ENCODE results near the gene TNNT3. TPM values are rescaled to one million over a fixed set of nuclear protein-coding genes. Genes with fewer than 3 reads are reported as not detected.

The TNNT3 gene
- total and polyA plus RNA-seq, 8 donors, result 1.7 to 4.4 (median 2.5) TPM

DNA sequence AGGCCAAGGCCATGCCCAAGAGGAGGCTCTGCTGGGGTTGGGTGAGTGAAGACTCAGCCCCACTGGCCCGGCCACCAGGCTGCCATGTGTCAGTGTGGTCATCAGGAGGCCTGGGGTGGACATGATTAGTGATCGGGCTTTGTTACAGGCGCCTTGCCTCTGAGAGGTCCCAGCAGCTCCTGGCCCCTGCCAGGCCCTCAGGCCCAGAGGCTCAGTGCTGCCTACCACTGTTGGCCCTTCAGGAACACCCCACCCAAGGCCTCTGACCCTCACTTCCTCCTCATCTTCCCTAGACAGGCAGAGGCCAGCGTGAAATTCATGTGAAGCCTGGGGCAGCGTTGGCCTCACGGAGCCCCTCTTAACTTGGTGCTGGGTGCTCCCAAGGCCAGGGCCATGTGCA lies 29.8 kb downstream of the TNNT3 start:
- DNase-seq, result no peak

DNA sequence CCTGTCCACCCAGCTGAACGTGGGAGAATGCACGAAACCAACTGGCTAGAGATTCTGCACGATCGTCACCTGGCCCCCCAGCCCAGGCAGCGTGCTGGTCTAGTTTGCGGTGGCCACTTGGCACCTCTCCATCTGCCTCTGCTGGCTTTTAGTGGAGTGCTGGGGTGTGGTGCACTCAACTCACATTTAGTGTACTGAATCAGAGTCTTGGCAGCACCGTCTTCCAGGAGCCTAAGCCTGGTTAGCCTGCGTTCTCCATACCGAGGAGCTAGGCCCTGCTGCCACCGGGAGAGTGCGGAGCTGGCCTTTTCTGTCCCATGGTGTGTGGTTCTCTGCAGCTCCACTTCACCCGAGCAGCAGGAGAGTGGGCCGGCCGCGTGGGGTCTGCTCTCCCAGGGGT lies 30.4 kb downstream of the TNNT3 start:
- TF ChIP-seq, protein P1, sequence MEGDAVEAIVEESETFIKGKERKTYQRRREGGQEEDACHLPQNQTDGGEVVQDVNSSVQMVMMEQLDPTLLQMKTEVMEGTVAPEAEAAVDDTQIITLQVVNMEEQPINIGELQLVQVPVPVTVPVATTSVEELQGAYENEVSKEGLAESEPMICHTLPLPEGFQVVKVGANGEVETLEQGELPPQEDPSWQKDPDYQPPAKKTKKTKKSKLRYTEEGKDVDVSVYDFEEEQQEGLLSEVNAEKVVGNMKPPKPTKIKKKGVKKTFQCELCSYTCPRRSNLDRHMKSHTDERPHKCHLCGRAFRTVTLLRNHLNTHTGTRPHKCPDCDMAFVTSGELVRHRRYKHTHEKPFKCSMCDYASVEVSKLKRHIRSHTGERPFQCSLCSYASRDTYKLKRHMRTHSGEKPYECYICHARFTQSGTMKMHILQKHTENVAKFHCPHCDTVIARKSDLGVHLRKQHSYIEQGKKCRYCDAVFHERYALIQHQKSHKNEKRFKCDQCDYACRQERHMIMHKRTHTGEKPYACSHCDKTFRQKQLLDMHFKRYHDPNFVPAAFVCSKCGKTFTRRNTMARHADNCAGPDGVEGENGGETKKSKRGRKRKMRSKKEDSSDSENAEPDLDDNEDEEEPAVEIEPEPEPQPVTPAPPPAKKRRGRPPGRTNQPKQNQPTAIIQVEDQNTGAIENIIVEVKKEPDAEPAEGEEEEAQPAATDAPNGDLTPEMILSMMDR (IDR thresholded peaks at IDR 0.05), result no peak
- ATAC-seq (peak; percentile 72), DNase-seq (no peak)
- H3K36me3 ChIP-seq, result no peaks in the 10 kb centered on the region
- H3K4me3 ChIP-seq, result no peak overlapping the region
- intact Hi-C loops (cut with DNase I), result no loop called here
- no peaks in the 10 kb centered on the region for H3K4me1 ChIP-seq
- no peak overlapping the region for H3K27ac ChIP-seq
- H3K9me3 ChIP-seq, result no peaks in the 10 kb centered on the region
- H3K27me3 ChIP-seq, result no peaks in the 10 kb centered on the region

More for the DNA sequence above, 29.8 kb downstream of the TNNT3 start:
- intact Hi-C loops (cut with DNase I), result no loop called here
- no peak for ATAC-seq
- TF ChIP-seq, protein P1 (IDR thresholded peaks at IDR 0.05), result no peak
- no peaks in the 10 kb centered on the region for H3K9me3 ChIP-seq
- H3K36me3 ChIP-seq, result no peaks in the 10 kb centered on the region
- no peaks in the 10 kb centered on the region for H3K4me1 ChIP-seq
- no peaks in the 10 kb centered on the region for H3K27me3 ChIP-seq
- H3K4me3 ChIP-seq, result no peak overlapping the region
- no peak overlapping the region for H3K27ac ChIP-seq

DNA sequence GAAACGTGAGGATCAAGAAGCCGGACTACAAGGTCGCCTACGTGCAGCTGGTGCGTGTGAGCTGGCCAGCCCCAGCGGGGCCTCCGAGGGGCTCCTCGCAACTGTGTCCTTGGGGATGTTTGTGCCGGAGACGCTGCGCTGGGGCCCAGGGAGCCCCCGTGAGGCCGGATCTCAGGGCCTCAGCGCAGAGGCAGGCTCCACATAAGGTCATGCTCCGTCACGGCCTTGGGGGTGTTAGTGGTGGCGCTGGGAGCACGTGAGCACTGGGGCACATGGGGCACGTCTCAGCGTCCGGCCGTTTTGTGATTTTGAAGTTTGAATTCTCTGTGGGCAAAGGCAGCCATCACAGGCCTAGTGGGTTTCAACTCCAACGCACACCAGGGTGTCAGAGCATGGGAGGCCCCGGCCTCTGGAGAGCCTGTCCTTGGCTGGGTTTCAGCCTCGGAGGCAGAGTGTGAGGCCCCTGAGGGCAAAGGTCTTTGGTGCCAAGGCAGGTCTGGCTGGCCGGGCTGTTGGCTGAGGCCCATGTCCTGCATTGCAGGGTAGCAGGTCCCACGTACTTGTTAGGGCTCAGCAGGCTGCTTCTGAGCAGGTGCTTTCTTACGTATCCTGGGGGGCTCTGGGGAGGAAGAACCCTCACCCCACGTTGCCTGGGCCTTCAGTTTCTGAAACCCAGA lies 33.4 kb downstream of the TNNT3 start:
- no peak for ATAC-seq
- no peaks in the 10 kb centered on the region for H3K9me3 ChIP-seq
- H3K4me3 ChIP-seq, result no peak overlapping the region
- H3K4me1 ChIP-seq, result no peaks in the 10 kb centered on the region
- H3K27ac ChIP-seq, result no peak overlapping the region
- intact Hi-C loops (cut with DNase I), result no loop called here
- TF ChIP-seq, protein P1 (IDR thresholded peaks at IDR 0.05), result no peak
- H3K27me3 ChIP-seq, result no peaks in the 10 kb centered on the region
- no peak for DNase-seq
- H3K36me3 ChIP-seq, result no peaks in the 10 kb centered on the region

DNA sequence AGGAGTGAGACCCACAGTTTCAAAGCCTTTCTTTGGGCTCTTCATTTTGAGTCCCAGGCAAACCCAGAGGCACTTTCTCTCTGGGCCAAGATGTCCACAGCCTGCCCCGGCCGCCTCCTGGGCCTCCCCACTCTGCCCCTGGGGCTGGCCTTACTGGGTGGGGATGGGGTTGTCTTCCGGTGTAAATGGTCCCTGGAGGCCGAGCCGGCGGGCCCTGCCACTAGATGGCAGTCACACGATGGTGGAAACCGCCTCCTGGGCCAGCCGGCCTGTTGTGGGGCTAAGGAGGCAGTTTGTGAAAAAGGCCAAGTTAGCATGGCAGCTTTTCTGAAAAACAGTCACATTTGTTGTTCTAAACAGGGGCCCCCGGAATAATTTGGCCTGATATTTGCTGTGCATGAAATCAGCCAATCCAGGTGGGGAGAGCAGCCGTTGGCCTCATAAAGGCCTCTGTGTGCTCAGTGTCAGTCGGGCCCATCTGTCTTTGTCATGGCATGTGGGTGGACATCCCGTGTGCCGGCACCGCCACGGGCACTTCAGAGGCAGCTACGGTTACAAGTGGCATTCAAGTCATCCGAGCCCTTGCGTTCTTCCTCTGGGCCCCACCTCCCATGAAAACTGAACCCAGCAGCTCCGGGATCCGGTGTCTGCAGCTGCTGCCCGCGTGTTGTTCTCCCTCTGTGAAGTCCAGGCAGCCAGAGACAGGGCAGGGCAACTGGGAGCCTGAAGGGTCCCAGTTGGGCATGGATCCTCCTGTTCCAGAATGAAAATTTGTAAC lies 34.2 kb downstream of the TNNT3 start:
- no peaks in the 10 kb centered on the region for H3K36me3 ChIP-seq
- no peaks in the 10 kb centered on the region for H3K9me3 ChIP-seq
- H3K4me1 ChIP-seq, result no peaks in the 10 kb centered on the region
- intact Hi-C loops (cut with DNase I), result no loop called here
- TF ChIP-seq, protein P1 (IDR thresholded peaks at IDR 0.05), result peak in 1 of 2 donors; percentile 37
- peak in 1 of 4 donors; percentile 73 for DNase-seq
- H3K4me3 ChIP-seq, result no peak overlapping the region
- H3K27ac ChIP-seq, result no peak overlapping the region
- no peak for ATAC-seq
- H3K27me3 ChIP-seq, result no peaks in the 10 kb centered on the region

DNA sequence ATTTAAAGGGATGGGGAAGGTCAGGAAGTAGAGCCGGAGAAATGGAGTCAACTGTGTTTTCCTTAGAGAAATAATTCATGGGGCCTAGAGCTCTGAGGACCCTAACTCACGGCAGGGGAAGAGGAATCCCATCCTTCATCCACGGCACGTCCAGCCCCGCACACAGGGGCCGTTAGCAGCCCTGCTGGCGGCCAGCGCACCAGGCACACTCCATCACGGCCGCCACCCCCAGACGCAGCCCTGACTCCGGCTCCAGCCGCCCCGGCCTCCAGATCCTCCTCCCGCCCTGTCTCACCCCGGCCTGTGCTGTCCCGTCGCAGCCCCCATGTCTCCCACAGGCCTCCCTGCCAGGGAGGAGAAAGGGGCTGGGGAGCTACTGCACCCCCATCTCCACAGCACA lies 38.9 kb downstream of the TNNT3 start:
- Histone ChIP-seq H3K27me3 (no peaks in the 10 kb centered on the region), H3K36me3 (no peaks in the 10 kb centered on the region), H3K9me3 (no peaks in the 10 kb centered on the region), H3K4me3 (no peak overlapping the region), H3K4me1 (no peaks in the 10 kb centered on the region), H3K27ac (no peak overlapping the region)
- TF ChIP-seq, protein P1 (IDR thresholded peaks at IDR 0.05), result no peak
- ATAC-seq (no peak), DNase-seq (no peak)
- intact Hi-C loops (cut with DNase I), result no loop called here

All from left lung (tissue), 10 donors.